ENCODE measurements around the gene DGLUCY.
"Not testable (repeated sequence)": the region's sequence is repeated elsewhere in the genome, so short reads cannot be mapped to it uniquely, and the experiment has no call there.

The DGLUCY gene

DNA sequence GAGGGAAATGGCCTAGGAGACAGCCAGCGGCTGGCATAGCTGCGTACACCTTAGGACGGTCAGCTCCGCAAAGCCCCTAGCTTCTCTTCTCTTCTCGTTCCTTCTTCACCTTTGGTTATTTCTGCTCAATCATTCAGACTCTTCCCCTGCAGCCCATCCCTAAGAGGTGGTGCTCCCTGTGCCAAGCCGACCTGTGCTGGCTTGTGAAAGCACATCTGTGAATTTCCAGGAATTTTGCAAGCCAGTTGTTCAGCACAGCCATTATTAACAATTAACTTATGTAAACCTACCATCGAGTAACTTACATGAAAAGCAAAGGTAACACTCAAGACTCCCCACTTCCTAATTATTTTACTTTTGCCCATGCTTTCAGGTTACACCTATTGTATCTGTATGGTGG is 151.5 kb downstream of the DGLUCY start:
- no peak overlapping the region for H3K27ac ChIP-seq (ENCODE audit: low read length)
- peaks cover 3% of the 10 kb centered on the region; the same call in 1 of the 2 replicates for H3K36me3 ChIP-seq (ENCODE audit: insufficient read depth, low read length)
- no peak for ATAC-seq (ENCODE audit: insufficient read depth, low read depth)
- peaks cover 9% of the 10 kb centered on the region for H3K4me1 ChIP-seq (ENCODE audit: insufficient read depth, low read length)
- H4K20me1 ChIP-seq (ENCODE audit: insufficient read depth, low read length): no peaks in the 10 kb centered on the region
- no peak for DNase-seq
- no peak overlapping the region for H3K9ac ChIP-seq (ENCODE audit: low read depth, low read length)
- H3K79me2 ChIP-seq (ENCODE audit: insufficient read depth, low read length): no peaks in the 10 kb centered on the region
- H3K9me3 ChIP-seq (ENCODE audit: insufficient read depth, low read length, severe bottlenecking): peaks cover 2% of the 10 kb centered on the region
- no peaks in the 10 kb centered on the region for H3K27me3 ChIP-seq (ENCODE audit: insufficient read depth, low read length, poor library complexity)
- H3K4me3 ChIP-seq (ENCODE audit: low read depth in 1 of 2, low read length in 2 of 2): no peak overlapping the region
- H2AFZ ChIP-seq (ENCODE audit: low read depth, low read length): no peak overlapping the region
- TF ChIP-seq EZH2 (IDR thresholded peaks at IDR 0.05; ENCODE audit: borderline replicate concordance, low read depth, low read length, severe bottlenecking): no peak
- TF ChIP-seq, protein P1, sequence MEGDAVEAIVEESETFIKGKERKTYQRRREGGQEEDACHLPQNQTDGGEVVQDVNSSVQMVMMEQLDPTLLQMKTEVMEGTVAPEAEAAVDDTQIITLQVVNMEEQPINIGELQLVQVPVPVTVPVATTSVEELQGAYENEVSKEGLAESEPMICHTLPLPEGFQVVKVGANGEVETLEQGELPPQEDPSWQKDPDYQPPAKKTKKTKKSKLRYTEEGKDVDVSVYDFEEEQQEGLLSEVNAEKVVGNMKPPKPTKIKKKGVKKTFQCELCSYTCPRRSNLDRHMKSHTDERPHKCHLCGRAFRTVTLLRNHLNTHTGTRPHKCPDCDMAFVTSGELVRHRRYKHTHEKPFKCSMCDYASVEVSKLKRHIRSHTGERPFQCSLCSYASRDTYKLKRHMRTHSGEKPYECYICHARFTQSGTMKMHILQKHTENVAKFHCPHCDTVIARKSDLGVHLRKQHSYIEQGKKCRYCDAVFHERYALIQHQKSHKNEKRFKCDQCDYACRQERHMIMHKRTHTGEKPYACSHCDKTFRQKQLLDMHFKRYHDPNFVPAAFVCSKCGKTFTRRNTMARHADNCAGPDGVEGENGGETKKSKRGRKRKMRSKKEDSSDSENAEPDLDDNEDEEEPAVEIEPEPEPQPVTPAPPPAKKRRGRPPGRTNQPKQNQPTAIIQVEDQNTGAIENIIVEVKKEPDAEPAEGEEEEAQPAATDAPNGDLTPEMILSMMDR (IDR thresholded peaks at IDR 0.05; ENCODE audit: borderline replicate concordance, extremely low read depth, low read length, poor library complexity, severe bottlenecking): no peak
- H3K4me2 ChIP-seq (ENCODE audit: insufficient read depth, low read length): no peak overlapping the region

DNA sequence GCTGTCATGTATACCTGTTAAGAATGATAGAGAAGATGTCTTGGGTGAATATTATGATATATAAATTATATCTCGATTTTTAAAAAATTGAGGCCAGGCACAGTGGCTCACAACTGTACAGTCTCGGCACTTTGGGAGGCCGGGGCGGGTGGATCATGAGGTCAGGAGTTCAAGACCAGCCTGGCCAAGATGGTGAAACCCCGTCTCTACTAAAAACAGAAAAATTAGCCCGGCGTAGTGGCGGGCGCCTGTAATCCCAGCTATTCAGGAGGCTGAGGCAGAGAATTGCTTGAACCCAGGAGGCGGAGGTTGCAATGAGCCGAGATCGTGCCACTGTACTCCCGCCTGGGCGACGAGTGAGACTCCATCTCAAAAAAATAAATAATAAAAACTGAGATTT is 152.4 kb downstream of the DGLUCY start:
- ATAC-seq (ENCODE audit: insufficient read depth, low read depth); H2AFZ ChIP-seq (ENCODE audit: low read depth, low read length); H3K9me3 ChIP-seq (ENCODE audit: insufficient read depth, low read length, severe bottlenecking); H3K4me3 ChIP-seq (ENCODE audit: low read depth in 1 of 2, low read length in 2 of 2); H3K27me3 ChIP-seq (ENCODE audit: insufficient read depth, low read length, poor library complexity); H3K4me1 ChIP-seq (ENCODE audit: insufficient read depth, low read length); H3K9ac ChIP-seq (ENCODE audit: low read depth, low read length); DNase-seq; H3K36me3 ChIP-seq (ENCODE audit: insufficient read depth, low read length); H3K4me2 ChIP-seq (ENCODE audit: insufficient read depth, low read length); H3K79me2 ChIP-seq (ENCODE audit: insufficient read depth, low read length); H3K27ac ChIP-seq (ENCODE audit: low read length); H4K20me1 ChIP-seq (ENCODE audit: insufficient read depth, low read length): not testable (repeated sequence)

DNA sequence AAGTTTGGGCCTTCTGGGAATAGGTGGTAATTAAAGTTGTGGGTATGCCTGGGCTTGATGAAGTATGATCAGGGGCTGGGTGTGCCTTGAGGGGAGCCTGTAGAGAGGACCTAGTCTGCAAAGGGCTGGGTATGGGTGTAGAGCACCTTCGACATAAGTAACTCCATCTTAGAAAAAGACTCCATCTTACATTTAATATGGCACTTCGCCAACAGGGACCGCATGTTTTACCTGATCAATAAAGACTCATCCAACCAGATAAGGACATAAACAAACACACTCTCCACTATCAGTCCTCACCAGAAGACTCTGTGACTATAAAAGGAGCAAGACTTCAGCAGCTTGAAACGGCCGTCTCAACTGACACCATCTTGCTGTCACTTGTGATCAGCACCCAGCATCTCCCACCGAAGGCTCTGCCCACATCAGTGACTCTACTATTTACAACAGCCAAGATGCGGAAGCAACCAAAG is 154.1 kb downstream of the DGLUCY start:
- H3K79me2 ChIP-seq (ENCODE audit: insufficient read depth, low read length): no peaks in the 10 kb centered on the region
- DNase-seq (no peak), ATAC-seq (ENCODE audit: insufficient read depth, low read depth) (no peak)
- H3K9ac ChIP-seq (ENCODE audit: low read depth, low read length): no peak overlapping the region
- H3K27ac ChIP-seq (ENCODE audit: low read length): no peak overlapping the region
- no peaks in the 10 kb centered on the region for H3K4me1 ChIP-seq (ENCODE audit: insufficient read depth, low read length)
- H3K36me3 ChIP-seq (ENCODE audit: insufficient read depth, low read length): peaks cover 22% of the 10 kb centered on the region
- H3K9me3 ChIP-seq (ENCODE audit: insufficient read depth, low read length, severe bottlenecking): no peaks in the 10 kb centered on the region
- H3K4me2 ChIP-seq (ENCODE audit: insufficient read depth, low read length): no peak overlapping the region
- no peaks in the 10 kb centered on the region for H3K27me3 ChIP-seq (ENCODE audit: insufficient read depth, low read length, poor library complexity)
- H3K4me3 ChIP-seq (ENCODE audit: low read depth in 1 of 2, low read length in 2 of 2): no peak overlapping the region
- no peak for TF ChIP-seq EZH2 (IDR thresholded peaks at IDR 0.05; ENCODE audit: borderline replicate concordance, low read depth, low read length, severe bottlenecking)
- TF ChIP-seq, protein P1 (IDR thresholded peaks at IDR 0.05; ENCODE audit: borderline replicate concordance, extremely low read depth, low read length, poor library complexity, severe bottlenecking): no peak
- H4K20me1 ChIP-seq (ENCODE audit: insufficient read depth, low read length): no peaks in the 10 kb centered on the region
- no peak overlapping the region for H2AFZ ChIP-seq (ENCODE audit: low read depth, low read length)

DNA sequence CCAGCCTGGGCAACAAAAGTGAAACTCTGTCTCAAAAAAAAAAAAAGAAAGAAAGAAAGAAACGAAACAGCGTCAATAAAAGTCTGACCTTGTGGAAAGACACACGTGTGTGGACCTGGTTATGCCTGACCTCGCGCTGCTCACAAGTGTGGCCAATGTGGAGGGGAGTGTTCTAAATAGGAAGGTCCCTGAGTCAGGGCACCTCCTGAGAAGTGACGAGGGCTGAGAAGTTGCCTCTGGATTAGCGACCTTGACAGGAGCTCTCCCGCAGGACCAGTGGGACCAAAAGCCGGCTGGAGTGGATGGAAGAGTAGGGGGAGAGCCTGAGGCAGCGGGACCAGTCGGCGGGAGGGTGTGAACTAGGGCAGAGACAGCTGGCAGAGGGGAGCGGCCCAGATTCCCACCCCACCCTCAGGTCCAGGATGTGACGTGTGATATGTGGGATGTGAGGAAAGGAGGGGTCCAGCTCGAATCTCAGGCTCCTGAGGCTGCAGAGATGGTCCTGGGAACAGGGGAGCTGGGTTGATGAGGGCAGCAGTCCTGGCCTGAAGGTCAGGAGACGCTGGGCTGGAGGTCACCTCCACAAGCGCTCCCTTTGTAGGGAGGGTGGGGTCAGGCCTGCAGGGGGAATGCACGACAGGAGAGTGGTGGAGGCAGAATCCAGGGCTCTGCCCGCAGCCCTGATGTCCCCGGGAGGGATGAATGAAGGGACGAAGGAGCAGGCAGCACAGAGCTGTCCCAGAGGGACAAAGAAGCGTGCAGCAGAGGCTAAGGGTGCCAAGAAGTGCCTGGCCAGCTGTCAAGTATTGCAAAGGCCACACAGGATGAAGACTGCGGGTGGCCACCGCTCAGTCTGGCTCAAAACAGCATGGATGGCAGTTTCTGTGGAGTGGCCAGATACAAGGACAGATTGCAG is 155.5 kb downstream of the DGLUCY start:
- Histone ChIP-seq H4K20me1 (ENCODE audit: insufficient read depth, low read length) (no peaks in the 10 kb centered on the region), H3K27ac (ENCODE audit: low read length) (no peak overlapping the region), H3K27me3 (ENCODE audit: insufficient read depth, low read length, poor library complexity) (no peaks in the 10 kb centered on the region), H3K36me3 (ENCODE audit: insufficient read depth, low read length) (peaks cover 36% of the 10 kb centered on the region), H2AFZ (ENCODE audit: low read depth, low read length) (no peak overlapping the region), H3K4me3 (ENCODE audit: low read depth in 1 of 2, low read length in 2 of 2) (no peak overlapping the region), H3K9me3 (ENCODE audit: insufficient read depth, low read length, severe bottlenecking) (no peaks in the 10 kb centered on the region), H3K4me1 (ENCODE audit: insufficient read depth, low read length) (no peaks in the 10 kb centered on the region), H3K79me2 (ENCODE audit: insufficient read depth, low read length) (no peaks in the 10 kb centered on the region), H3K9ac (ENCODE audit: low read depth, low read length) (no peak overlapping the region), H3K4me2 (ENCODE audit: insufficient read depth, low read length) (no peak overlapping the region)
- ATAC-seq (ENCODE audit: insufficient read depth, low read depth): no peak
- DNase-seq: no peak
- TF ChIP-seq, protein P1 (IDR thresholded peaks at IDR 0.05; ENCODE audit: borderline replicate concordance, extremely low read depth, low read length, poor library complexity, severe bottlenecking): no peak
- TF ChIP-seq EZH2 (IDR thresholded peaks at IDR 0.05; ENCODE audit: borderline replicate concordance, low read depth, low read length, severe bottlenecking): no peak

All from DND-41 (cell line).